Activated CD4-positive, alpha-beta T cell treated with anti-CD3 and anti-CD28 coated beads, Interleukin-2, amount 10 ng/mL, durations not matched to agents 7 days and 5 days (primary cell): ENCODE results near the gene LPIN3. TPM values are rescaled to one million over a fixed set of nuclear protein-coding genes. Genes with fewer than 3 reads are reported as not detected.

Source experiments
- CTCF ChIA-PET: fragments of 350-600 bp; sonication (Branson Sonifier 250); formaldehyde crosslinking; loops from one replicate; lab custom pipeline; 2021; ENCODE audit warnings: antibody characterized with exemption; lab: Charles Lee
- POLR2A ChIA-PET: fragments of 350-600 bp; sonication (Branson Sonifier 250); formaldehyde crosslinking; loops from one replicate; lab custom pipeline; 2021; ENCODE audit warnings: antibody characterized with exemption; lab: Charles Lee
- DNase-seq: peaks from one replicate; pipeline ENCODE4 v3.0.0-alpha.2; 2020
- H3K27ac Mint-ChIP-seq: one replicate; pipeline ENCODE4 v1.8.0; 2021; ENCODE audit warnings: mild to moderate bottlenecking, moderate library complexity, mixed read lengths
- H3K27me3 Mint-ChIP-seq: one replicate; pipeline ENCODE4 v1.8.0; 2021; ENCODE audit warnings: mixed read lengths
- H3K36me3 Mint-ChIP-seq: one replicate; pipeline ENCODE4 v1.8.0; 2021; ENCODE audit warnings: low read depth, mixed read lengths
- H3K4me1 Mint-ChIP-seq: one replicate; pipeline ENCODE4 v1.8.0; 2021; ENCODE audit warnings: mixed read lengths
- H3K4me3 Mint-ChIP-seq: one replicate; pipeline ENCODE4 v1.8.0; 2021; ENCODE audit warnings: mild to moderate bottlenecking, moderate library complexity, mixed read lengths
- H3K9me3 Mint-ChIP-seq: one replicate; pipeline ENCODE4 v1.8.0; 2021; ENCODE audit warnings: mixed read lengths
- total RNA-seq, 2 experiments: library from RNA; stranded (reverse); gene quantifications; one replicate each; pipeline ENCODE4 v1.2.3, GENCODE V29; 2021

Gene LPIN3
- total RNA-seq, 2 experiments from 2014 or later: 4.3 to 4.6 TPM

DNA sequence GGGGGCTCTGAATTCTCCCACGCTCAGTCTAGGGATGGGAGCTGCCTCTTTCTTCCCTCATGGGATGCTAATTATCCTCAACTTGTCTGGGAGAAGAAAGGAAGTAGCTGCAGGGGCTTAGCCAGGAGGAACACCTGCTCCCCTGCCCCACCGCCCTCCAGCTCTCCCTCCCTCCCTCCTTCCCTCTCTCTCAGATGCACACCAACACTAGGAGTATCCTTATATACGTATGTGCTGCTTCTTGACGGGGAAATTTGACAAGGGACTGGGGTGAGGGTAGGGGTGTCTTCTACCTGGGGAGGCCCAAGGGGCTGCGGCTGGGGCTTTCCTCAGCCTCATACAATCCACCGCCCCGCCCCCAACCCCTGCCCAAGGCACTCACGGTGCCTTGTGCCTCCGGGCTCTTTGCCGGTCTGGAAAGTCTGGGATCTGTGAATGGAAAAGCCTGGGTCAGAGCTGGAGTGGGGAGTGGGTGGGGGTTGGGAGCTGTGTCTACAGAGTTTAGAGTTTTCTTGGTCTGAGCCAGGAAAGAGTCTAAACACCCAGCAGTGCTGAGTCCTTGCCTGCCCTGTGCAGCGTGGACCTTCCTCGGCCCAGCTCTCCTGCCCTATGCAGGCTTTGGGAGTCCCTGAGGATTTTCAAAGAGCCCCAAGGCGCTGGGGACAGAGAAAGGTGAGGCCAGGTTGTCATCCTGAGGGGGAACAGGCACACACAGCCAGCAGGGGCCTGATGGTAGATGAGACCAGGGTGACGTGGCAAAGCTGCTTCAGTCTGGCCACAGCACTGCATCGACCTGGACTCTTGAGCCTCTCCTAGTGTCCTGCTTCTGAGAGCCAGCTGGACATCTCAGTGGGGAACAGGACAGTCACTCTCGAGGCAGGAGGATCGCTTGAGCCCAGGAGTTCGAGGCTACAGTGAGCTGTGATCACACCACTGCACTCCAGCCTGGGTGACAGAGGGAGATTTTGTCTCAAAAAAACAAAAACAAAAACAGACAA lies 55.3 kb downstream of the LPIN3 start:
- ChIA-PET POLR2A (no interaction called here), CTCF (interaction anchor here (0.8 kb wide), 1 partner anchor 15 kb away, joined by 3 read pairs; no protein-coding TSS in a partner anchor)
- no peak overlapping the region for H3K27ac Mint-ChIP-seq
- H3K36me3 Mint-ChIP-seq: no peaks in the 10 kb centered on the region
- DNase-seq: no peak
- H3K27me3 Mint-ChIP-seq: no peaks in the 10 kb centered on the region
- no peaks in the 10 kb centered on the region for H3K4me1 Mint-ChIP-seq
- H3K4me3 Mint-ChIP-seq: no peak overlapping the region
- H3K9me3 Mint-ChIP-seq: no peaks in the 10 kb centered on the region

DNA sequence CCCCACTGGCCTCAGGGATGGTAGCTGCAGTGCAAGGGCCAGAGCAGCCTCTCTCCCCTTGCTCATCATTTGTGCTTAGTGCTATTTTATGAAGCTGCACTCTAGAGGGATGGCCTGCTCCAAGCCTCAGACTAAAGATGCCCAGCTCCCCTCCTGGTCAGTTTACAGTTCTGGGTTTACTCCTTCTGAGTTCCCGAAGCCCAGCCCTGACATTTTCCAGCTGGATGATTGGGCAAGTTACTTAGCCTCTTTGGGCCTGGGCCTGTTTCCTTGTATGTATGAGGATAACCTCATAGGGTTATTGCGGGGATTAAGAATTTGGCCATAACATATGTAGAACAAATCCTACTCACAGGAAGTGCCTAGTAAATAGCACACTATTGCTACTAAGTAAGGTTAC lies 57.8 kb downstream of the LPIN3 start:
- DNase-seq: no peak
- Mint-ChIP-seq H3K9me3 (no peaks in the 10 kb centered on the region), H3K4me3 (no peak overlapping the region), H3K27me3 (no peaks in the 10 kb centered on the region), H3K27ac (no peak overlapping the region), H3K36me3 (peaks cover 9% of the 10 kb centered on the region), H3K4me1 (no peaks in the 10 kb centered on the region)
- ChIA-PET POLR2A (no interaction called here), CTCF (interaction anchor here (1.6 kb wide), 1 partner anchor 13 kb away, joined by 6 read pairs; no protein-coding TSS in a partner anchor)

DNA sequence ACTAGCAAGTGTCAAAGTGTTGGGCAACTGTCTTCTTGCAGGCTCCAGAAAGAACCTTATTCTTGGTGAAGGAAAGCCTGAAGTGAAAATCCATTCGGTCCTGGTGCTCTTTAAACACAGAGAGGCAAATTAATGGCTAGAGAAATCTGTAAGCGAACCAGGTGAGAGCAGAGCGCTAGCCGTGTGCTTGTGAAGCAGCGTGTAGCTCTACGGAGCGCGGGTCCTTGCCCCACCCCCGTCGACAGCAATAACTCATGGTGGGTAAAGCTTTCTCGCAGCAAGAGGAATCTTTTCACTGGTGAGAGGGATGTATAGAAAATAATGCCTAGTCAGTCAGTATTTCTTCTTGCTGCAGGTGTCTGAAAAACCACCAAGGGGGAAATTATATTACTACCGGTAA lies 63.0 kb downstream of the LPIN3 start:
- H3K9me3 Mint-ChIP-seq: no peaks in the 10 kb centered on the region
- POLR2A ChIA-PET: no interaction called here
- H3K4me3 Mint-ChIP-seq: no peak overlapping the region
- H3K4me1 Mint-ChIP-seq: peaks cover 17% of the 10 kb centered on the region
- H3K36me3 Mint-ChIP-seq: peaks cover 28% of the 10 kb centered on the region
- CTCF ChIA-PET: no interaction called here
- no peaks in the 10 kb centered on the region for H3K27me3 Mint-ChIP-seq
- H3K27ac Mint-ChIP-seq: no peak overlapping the region
- DNase-seq: no peak

- no peak for DNase-seq
- POLR2A ChIA-PET: no interaction called here
Measured at GRCh38 chr20:41405436-41405835, 64.8 kb downstream of the LPIN3 start.

DNA sequence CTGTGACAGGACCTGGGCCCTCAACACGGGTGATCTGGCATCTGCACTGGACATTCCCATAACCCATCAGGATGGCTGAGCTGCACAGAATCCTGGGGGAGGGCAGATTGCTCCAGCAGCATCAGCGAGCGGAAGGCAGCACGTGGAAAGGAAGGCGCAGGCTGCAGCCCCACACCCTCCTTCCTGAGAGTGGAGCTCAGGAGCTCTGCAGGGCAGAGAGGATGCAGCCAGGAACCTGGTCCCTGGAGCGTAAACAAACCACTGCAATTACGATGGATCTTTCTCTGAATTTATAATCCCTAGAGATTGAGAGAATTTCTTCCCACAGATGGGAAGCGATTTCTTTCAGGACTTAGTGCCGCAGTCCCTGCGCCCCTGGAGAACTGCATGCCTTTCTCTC lies 65.7 kb downstream of the LPIN3 start:
- ChIA-PET CTCF (no interaction called here), POLR2A (interaction anchor here (0.6 kb wide), 1 partner anchor 307 kb away, joined by 3 read pairs; no protein-coding TSS in a partner anchor)
- peak overlapping the region; percentile 27 for H3K27ac Mint-ChIP-seq
- H3K27me3 Mint-ChIP-seq: no peaks in the 10 kb centered on the region
- H3K4me1 Mint-ChIP-seq: peaks cover 28% of the 10 kb centered on the region
- DNase-seq: no peak
- peaks cover 37% of the 10 kb centered on the region for H3K36me3 Mint-ChIP-seq
- no peak overlapping the region for H3K4me3 Mint-ChIP-seq
- no peaks in the 10 kb centered on the region for H3K9me3 Mint-ChIP-seq

More at GRCh38 chr20:41405436-41405835, 64.8 kb downstream of the LPIN3 start:
- no peaks in the 10 kb centered on the region for H3K27me3 Mint-ChIP-seq
- CTCF ChIA-PET: interaction anchor here (1.2 kb wide), 1 partner anchor 10 kb away, joined by 3 read pairs; no protein-coding TSS in a partner anchor
- H3K4me1 Mint-ChIP-seq: peaks cover 28% of the 10 kb centered on the region
- peaks cover 37% of the 10 kb centered on the region for H3K36me3 Mint-ChIP-seq
- H3K9me3 Mint-ChIP-seq: no peaks in the 10 kb centered on the region
- H3K27ac Mint-ChIP-seq: no peak overlapping the region
- no peak overlapping the region for H3K4me3 Mint-ChIP-seq

GRCh38 chr20:41406896-41407444 lies 66.3 kb downstream of the LPIN3 start:
- no peak overlapping the region for H3K27ac Mint-ChIP-seq
- no peaks in the 10 kb centered on the region for H3K9me3 Mint-ChIP-seq
- POLR2A ChIA-PET: no interaction called here
- H3K36me3 Mint-ChIP-seq: peaks cover 38% of the 10 kb centered on the region
- H3K4me1 Mint-ChIP-seq: peaks cover 34% of the 10 kb centered on the region
- CTCF ChIA-PET: interaction anchor here (0.7 kb wide), 1 partner anchor 166 kb away, joined by 3 read pairs; no protein-coding TSS in a partner anchor
- H3K4me3 Mint-ChIP-seq: no peak overlapping the region
- no peak for DNase-seq
- no peaks in the 10 kb centered on the region for H3K27me3 Mint-ChIP-seq

- peaks cover 36% of the 10 kb centered on the region for H3K36me3 Mint-ChIP-seq
- no peaks in the 10 kb centered on the region for H3K9me3 Mint-ChIP-seq
- H3K27me3 Mint-ChIP-seq: no peaks in the 10 kb centered on the region
- CTCF ChIA-PET: interaction anchor here (0.7 kb wide), 1 partner anchor 166 kb away, joined by 3 read pairs; no protein-coding TSS in a partner anchor
- H3K4me1 Mint-ChIP-seq: peaks cover 40% of the 10 kb centered on the region
- H3K27ac Mint-ChIP-seq: peak overlapping the region; percentile 7
- POLR2A ChIA-PET: no interaction called here
- DNase-seq: no peak
- no peak overlapping the region for H3K4me3 Mint-ChIP-seq
Measured at GRCh38 chr20:41407607-41408006, 67.0 kb downstream of the LPIN3 start.

DNA sequence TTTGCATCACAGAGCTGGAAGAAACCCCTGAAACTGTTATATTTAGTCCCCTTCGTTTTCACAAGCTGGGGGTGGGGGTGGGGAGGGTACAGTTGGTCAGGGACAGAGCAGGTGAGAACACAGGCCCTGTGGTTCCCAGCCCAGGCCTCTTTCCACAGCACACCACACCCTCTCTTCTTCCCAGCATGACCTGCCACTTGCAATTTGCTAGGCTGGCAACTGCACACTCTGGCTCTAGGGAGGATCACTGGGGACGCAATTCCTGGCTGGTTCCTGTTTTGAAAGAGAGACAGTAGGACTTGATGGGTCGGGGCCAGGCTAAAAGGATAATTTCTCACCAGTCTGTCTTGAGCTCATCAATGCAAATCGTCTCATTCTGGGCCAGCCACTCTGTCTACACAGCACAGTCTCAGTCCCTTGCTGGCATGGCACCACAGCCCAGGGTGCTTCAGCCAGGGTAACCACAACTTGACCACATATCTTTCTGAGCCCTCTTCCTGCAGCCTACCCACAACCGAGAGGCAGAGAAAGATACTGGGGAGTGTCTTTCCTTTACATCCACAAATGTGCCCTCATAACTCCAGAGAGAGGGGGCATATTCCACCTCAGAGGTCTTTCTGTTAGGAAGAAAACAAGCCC lies 67.7 kb downstream of the LPIN3 start:
- POLR2A ChIA-PET: no interaction called here
- Mint-ChIP-seq H3K27ac (peak overlapping the region; percentile 78), H3K27me3 (no peaks in the 10 kb centered on the region), H3K36me3 (peaks cover 34% of the 10 kb centered on the region), H3K9me3 (no peaks in the 10 kb centered on the region), H3K4me1 (peaks cover 42% of the 10 kb centered on the region), H3K4me3 (no peak overlapping the region)
- DNase-seq: peak; percentile 42
- CTCF ChIA-PET: interaction anchor here (1.3 kb wide), 1 partner anchor 69 kb away, joined by 3 read pairs; no protein-coding TSS in a partner anchor

- Mint-ChIP-seq H3K4me3 (no peak overlapping the region), H3K4me1 (peaks cover 47% of the 10 kb centered on the region), H3K27ac (peak overlapping the region; percentile 78), H3K9me3 (no peaks in the 10 kb centered on the region), H3K36me3 (peaks cover 38% of the 10 kb centered on the region), H3K27me3 (no peaks in the 10 kb centered on the region)
- DNase-seq: no peak
- POLR2A ChIA-PET: no interaction called here
- CTCF ChIA-PET: interaction anchor here (1.3 kb wide), 1 partner anchor 70 kb away, joined by 3 read pairs; no protein-coding TSS in a partner anchor
Measured at GRCh38 chr20:41408986-41409385, 68.4 kb downstream of the LPIN3 start.

Other genes with a start within 250 kb of the LPIN3 start
- 100 to 1,000 TPM; 395 to 443 TPM for gene PLCG1, start 203.3 kb upstream of the LPIN3 start, total RNA-seq
- 10 to 100 TPM in 1 of 2 experiments, 1 to 10 TPM in 1; 8.6 to 10.2 TPM for gene ZHX3, start 23.1 kb upstream of the LPIN3 start, total RNA-seq
- gene EMILIN3, start 26.0 kb downstream of the LPIN3 start, total RNA-seq: not detected